Central memory CD8-positive, alpha-beta T cell (primary cell): ENCODE results near the gene ISG20.

Experiments
- ATAC-seq: fragments of 150-1000 bp; cut with Tn5 transposase; replicated peaks from 2 replicates; pipeline ENCODE4 v1.10.0; 2022; ENCODE audit warnings: mild to moderate bottlenecking, moderate FRiP score, moderate number of reproducible peaks; ENCODE audit not compliant: poor library complexity, severe bottlenecking; ENCODE audit errors: extremely low read depth
- DNase-seq, 2 donors: peaks; one replicate each; pipeline ENCODE4 v3.0.0; 2021; ENCODE audit warnings: low spot score in 2 of 2
- H3K27ac Mint-ChIP-seq: one replicate; pipeline ENCODE4 v1.8.0; 2022; ENCODE audit warnings: low read depth, mild to moderate bottlenecking, moderate library complexity, mixed read lengths
- H3K27me3 Mint-ChIP-seq: one replicate; pipeline ENCODE4 v1.8.0; 2022; ENCODE audit warnings: mixed read lengths
- H3K36me3 Mint-ChIP-seq: one replicate; pipeline ENCODE4 v1.8.0; 2022; ENCODE audit warnings: mild to moderate bottlenecking, moderate library complexity, mixed read lengths; ENCODE audit not compliant: insufficient read depth
- H3K4me1 Mint-ChIP-seq: one replicate; pipeline ENCODE4 v1.8.0; 2022; ENCODE audit warnings: mixed read lengths
- H3K4me3 Mint-ChIP-seq: one replicate; pipeline ENCODE4 v1.8.0; 2022; ENCODE audit warnings: mild to moderate bottlenecking, moderate library complexity, mixed read lengths
- H3K9me3 Mint-ChIP-seq: one replicate; pipeline ENCODE4 v1.8.0; 2022; ENCODE audit warnings: mixed read lengths

The ISG20 gene

GRCh38 chr15:88654430-88655102 lies 15.8 kb downstream of the ISG20 start:
- Mint-ChIP-seq H3K4me3 (no peak overlapping the region), H3K36me3 (peaks cover 15% of the 10 kb centered on the region), H3K27me3 (no peaks in the 10 kb centered on the region), H3K4me1 (peaks cover 47% of the 10 kb centered on the region), H3K9me3 (no peaks in the 10 kb centered on the region), H3K27ac (peak overlapping the region; percentile 58)
- ATAC-seq (no peak), DNase-seq (peak in 1 of 2 donors; percentile 10)

DNA sequence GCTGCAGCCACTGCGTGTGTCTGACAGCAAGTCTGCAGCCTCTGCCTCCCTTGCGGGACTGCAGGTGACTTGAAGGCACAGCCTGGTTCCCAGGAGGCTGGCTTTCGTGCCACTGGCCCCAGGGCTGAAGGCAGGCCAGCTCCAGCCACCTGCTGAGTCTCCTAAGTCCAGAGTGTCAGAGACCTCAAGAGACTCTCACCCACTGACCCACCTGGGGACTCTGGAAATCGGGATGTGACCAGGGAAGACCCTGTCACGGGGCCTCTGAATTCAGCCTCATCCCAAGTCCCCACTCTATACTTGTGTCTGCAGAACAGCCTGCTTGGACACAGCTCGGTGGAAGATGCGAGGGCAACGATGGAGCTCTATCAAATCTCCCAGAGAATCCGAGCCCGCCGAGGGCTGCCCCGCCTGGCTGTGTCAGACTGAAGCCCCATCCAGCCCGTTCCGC lies 16.3 kb downstream of the ISG20 start:
- Mint-ChIP-seq H3K4me3 (no peak overlapping the region), H3K27ac (peak overlapping the region; percentile 58), H3K4me1 (peaks cover 44% of the 10 kb centered on the region)

GRCh38 chr15:88655800-88656488 lies 17.1 kb downstream of the ISG20 start:
- DNase-seq: peak in 1 of 2 donors; percentile 9
- peak; percentile 39 for ATAC-seq

More for the DNA sequence above, 16.3 kb downstream of the ISG20 start:
- ATAC-seq (no peak), DNase-seq (peak in 1 of 2 donors; percentile 11)
- peaks cover 15% of the 10 kb centered on the region for H3K36me3 Mint-ChIP-seq
- H3K27me3 Mint-ChIP-seq: no peaks in the 10 kb centered on the region
- no peaks in the 10 kb centered on the region for H3K9me3 Mint-ChIP-seq

GRCh38 chr15:88656760-88657221 lies 18.0 kb downstream of the ISG20 start:
- H3K4me1 Mint-ChIP-seq: peaks cover 43% of the 10 kb centered on the region
- DNase-seq: no peak
- H3K27ac Mint-ChIP-seq: peak overlapping the region; percentile 68
- H3K27me3 Mint-ChIP-seq: no peaks in the 10 kb centered on the region
- H3K36me3 Mint-ChIP-seq: peaks cover 14% of the 10 kb centered on the region
- H3K9me3 Mint-ChIP-seq: no peaks in the 10 kb centered on the region
- no peak overlapping the region for H3K4me3 Mint-ChIP-seq
- ATAC-seq: peak; percentile 64

More at GRCh38 chr15:88655800-88656488, 17.1 kb downstream of the ISG20 start:
- H3K27ac Mint-ChIP-seq: peak overlapping the region; percentile 58
- peaks cover 43% of the 10 kb centered on the region for H3K4me1 Mint-ChIP-seq
- no peaks in the 10 kb centered on the region for H3K9me3 Mint-ChIP-seq
- H3K36me3 Mint-ChIP-seq: peaks cover 14% of the 10 kb centered on the region
- H3K4me3 Mint-ChIP-seq: peak overlapping the region; percentile 50
- no peaks in the 10 kb centered on the region for H3K27me3 Mint-ChIP-seq

- ATAC-seq (no peak), DNase-seq (no peak)
- no peak overlapping the region for H3K4me3 Mint-ChIP-seq
- H3K36me3 Mint-ChIP-seq: peaks cover 14% of the 10 kb centered on the region
- H3K27ac Mint-ChIP-seq: peak overlapping the region; percentile 68
- no peaks in the 10 kb centered on the region for H3K27me3 Mint-ChIP-seq
- no peaks in the 10 kb centered on the region for H3K9me3 Mint-ChIP-seq
- H3K4me1 Mint-ChIP-seq: peaks cover 43% of the 10 kb centered on the region
These were observed 18.7 kb downstream of the ISG20 start for GRCh38 chr15:88657326-88658069.

- no peak overlapping the region for H3K4me3 Mint-ChIP-seq
These were observed 19.5 kb downstream of the ISG20 start for GRCh38 chr15:88658070-88658965.

DNA sequence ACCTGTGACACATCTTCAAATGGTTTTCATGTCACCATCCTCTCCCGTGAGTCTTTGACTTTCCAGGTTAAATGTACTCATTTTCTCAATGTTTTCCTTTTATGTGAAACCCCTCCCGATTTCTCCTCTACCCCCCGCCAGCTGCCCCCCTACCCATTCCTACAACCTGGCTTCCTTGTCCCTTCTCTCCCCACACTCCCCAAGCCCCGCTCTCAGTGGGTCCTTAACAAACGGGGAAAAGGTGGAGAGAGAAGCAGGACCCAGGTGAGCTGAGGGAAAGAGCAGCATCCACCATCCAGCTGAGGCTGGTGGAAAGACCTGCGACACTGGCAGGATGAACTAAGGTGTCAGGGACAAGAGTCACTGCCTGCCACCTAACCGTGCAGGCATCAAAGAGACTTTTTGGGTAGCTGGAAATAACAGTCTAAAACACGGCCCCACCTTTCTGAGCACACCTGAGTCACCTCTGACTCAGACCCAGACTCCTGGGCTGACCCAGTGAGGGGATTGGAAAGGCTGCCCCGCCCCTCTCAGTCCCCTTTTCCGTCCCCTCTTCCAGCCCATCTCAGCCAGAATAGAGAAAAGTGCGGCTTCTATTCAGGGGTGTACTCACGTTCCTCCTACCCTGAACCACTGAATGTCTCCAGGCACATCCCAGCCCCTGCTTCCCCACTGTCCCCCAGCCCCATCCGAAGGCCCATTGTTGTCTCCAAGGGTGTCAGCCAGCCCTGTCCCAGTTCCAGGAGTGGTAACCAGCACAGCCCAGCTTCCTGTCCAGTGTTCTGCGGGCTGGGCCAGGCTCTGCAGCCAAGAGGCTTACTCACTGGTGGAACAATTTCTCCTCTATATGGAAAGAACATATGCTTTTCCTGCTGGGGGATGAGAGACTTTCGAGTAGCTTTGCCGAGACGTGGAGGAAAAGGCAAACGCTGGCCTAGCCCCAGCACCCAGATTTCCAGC lies 20.4 kb downstream of the ISG20 start:
- Mint-ChIP-seq H3K27ac (peak overlapping the region; percentile 55), H3K9me3 (no peaks in the 10 kb centered on the region), H3K4me3 (no peak overlapping the region), H3K36me3 (peaks cover 7% of the 10 kb centered on the region), H3K27me3 (no peaks in the 10 kb centered on the region), H3K4me1 (peaks cover 38% of the 10 kb centered on the region)
- no peak for ATAC-seq
- no peak for DNase-seq

More at GRCh38 chr15:88658070-88658965, 19.5 kb downstream of the ISG20 start:
- no peak for DNase-seq
- Mint-ChIP-seq H3K4me1 (peaks cover 35% of the 10 kb centered on the region), H3K27ac (peak overlapping the region; percentile 68), H3K9me3 (no peaks in the 10 kb centered on the region), H3K36me3 (peaks cover 10% of the 10 kb centered on the region), H3K27me3 (no peaks in the 10 kb centered on the region)
- ATAC-seq: no peak

DNA sequence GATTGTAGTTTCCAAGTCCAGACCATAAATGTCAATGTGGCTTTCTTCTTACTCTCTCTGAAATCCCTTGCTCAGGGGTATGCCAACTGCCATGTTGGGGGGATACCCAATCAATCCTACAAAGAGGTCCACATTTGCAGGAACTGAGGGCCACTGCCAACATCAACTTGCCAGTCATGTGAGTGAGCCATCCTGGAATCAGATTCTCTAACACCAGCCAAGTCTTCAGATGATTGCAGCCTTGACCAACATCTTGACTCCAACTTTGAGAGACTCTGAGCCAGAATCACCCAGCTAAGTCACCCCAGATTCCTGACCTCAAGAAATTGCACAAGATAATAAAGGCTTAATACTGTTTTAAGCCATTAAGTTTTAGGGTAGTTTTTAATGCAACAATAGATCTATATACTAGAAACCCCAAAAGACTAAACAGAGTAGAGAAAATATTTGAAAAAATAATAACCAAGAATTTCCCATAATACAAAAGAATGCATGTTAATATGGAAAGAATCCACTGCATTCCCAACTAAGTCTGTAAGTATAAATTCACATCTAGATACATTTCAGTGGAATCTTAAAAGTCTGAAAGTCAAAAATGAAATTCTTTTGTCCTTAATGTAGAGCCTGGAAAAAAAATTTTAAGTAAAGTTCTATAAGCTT lies 22.4 kb downstream of the ISG20 start:
- no peak overlapping the region for H3K4me3 Mint-ChIP-seq
- ATAC-seq: no peak
- no peak for DNase-seq
- no peaks in the 10 kb centered on the region for H3K27me3 Mint-ChIP-seq
- peaks cover 27% of the 10 kb centered on the region for H3K4me1 Mint-ChIP-seq
- H3K36me3 Mint-ChIP-seq: peaks cover 2% of the 10 kb centered on the region
- no peaks in the 10 kb centered on the region for H3K9me3 Mint-ChIP-seq
- H3K27ac Mint-ChIP-seq: no peak overlapping the region

GRCh38 chr15:88661761-88662556 lies 23.1 kb downstream of the ISG20 start:
- Mint-ChIP-seq H3K27ac (no peak overlapping the region), H3K36me3 (peaks cover 2% of the 10 kb centered on the region), H3K4me1 (peaks cover 27% of the 10 kb centered on the region), H3K27me3 (no peaks in the 10 kb centered on the region), H3K4me3 (no peak overlapping the region), H3K9me3 (no peaks in the 10 kb centered on the region)
- ATAC-seq: no peak
- DNase-seq: no peak

GRCh38 chr15:88663141-88663621 lies 24.4 kb downstream of the ISG20 start:
- peaks cover 1% of the 10 kb centered on the region for H3K27me3 Mint-ChIP-seq
- no peak overlapping the region for H3K27ac Mint-ChIP-seq
- H3K4me1 Mint-ChIP-seq: peaks cover 16% of the 10 kb centered on the region
- DNase-seq (no peak), ATAC-seq (no peak)
- H3K36me3 Mint-ChIP-seq: no peaks in the 10 kb centered on the region
- no peak overlapping the region for H3K4me3 Mint-ChIP-seq
- no peaks in the 10 kb centered on the region for H3K9me3 Mint-ChIP-seq
